Stimulated activated effector memory CD8-positive, alpha-beta T cell treated with anti-CD3 and anti-CD28 coated beads, Interleukin-12 subunit alpha, Interleukin-12 subunit beta, amount 100 ng/mL, for 72 hours (primary cell): ENCODE measurements around the gene MRPL18.
"Not testable (repeated sequence)": the region's sequence is repeated elsewhere in the genome, so short reads cannot be mapped to it uniquely, and the experiment has no call there.

Experiments
- ATAC-seq: fragments of 150-1000 bp; cut with Tn5 transposase; 2 replicates; pipeline ENCODE4 v1.10.0; 2021
- DNase-seq, 2 donors: peaks; one replicate each; pipeline ENCODE4 v3.0.0; 2021 to 2022; ENCODE audit warnings: low spot score in 2 of 2
- H3K27ac Mint-ChIP-seq: one replicate; pipeline ENCODE4 v1.8.0; 2022; ENCODE audit warnings: mild to moderate bottlenecking, mixed read lengths
- H3K36me3 Mint-ChIP-seq: one replicate; pipeline ENCODE4 v1.8.0; 2022; ENCODE audit warnings: mild to moderate bottlenecking, mixed read lengths
- H3K4me1 Mint-ChIP-seq: one replicate; pipeline ENCODE4 v1.8.0; 2022; ENCODE audit warnings: mixed read lengths
- H3K4me3 Mint-ChIP-seq: one replicate; pipeline ENCODE4 v1.8.0; 2022; ENCODE audit warnings: mild to moderate bottlenecking, mixed read lengths
- H3K9me3 Mint-ChIP-seq: one replicate; pipeline ENCODE4 v1.8.0; 2022; ENCODE audit warnings: mixed read lengths

The MRPL18 gene

GRCh38 chr6:159794976-159795375 lies 4.7 kb downstream of the MRPL18 start:
- not testable (repeated sequence) for H3K9me3 Mint-ChIP-seq

GRCh38 chr6:159797554-159797953 lies 7.3 kb downstream of the MRPL18 start:
- peaks cover 72% of the 10 kb centered on the region for H3K36me3 Mint-ChIP-seq
- H3K9me3 Mint-ChIP-seq: no peaks in the 10 kb centered on the region
- peaks cover 13% of the 10 kb centered on the region for H3K4me1 Mint-ChIP-seq
- ATAC-seq (peak; percentile 47), DNase-seq (no peak)
- peak overlapping the region; percentile 37 for H3K27ac Mint-ChIP-seq
- H3K4me3 Mint-ChIP-seq: no peak overlapping the region

More at GRCh38 chr6:159794976-159795375, 4.7 kb downstream of the MRPL18 start:
- not testable (repeated sequence) for H3K4me3 Mint-ChIP-seq, DNase-seq, H3K27ac Mint-ChIP-seq, ATAC-seq
- Mint-ChIP-seq H3K4me1 (peaks cover 34% of the 10 kb centered on the region), H3K36me3 (peaks cover 98% of the 10 kb centered on the region)

GRCh38 chr6:159800141-159800865 lies 10.0 kb downstream of the MRPL18 start, which contains the start of gene PNLDC1:
TSS of gene PNLDC1 (plus strand) at chr6:159800276. CDS start at chr6:159800308, 32 bp downstream.
- ATAC-seq (no peak), DNase-seq (no peak)
- Mint-ChIP-seq H3K4me1 (peaks cover 5% of the 10 kb centered on the region), H3K9me3 (no peaks in the 10 kb centered on the region), H3K27ac (no peak within 1 kb of the TSS), H3K36me3 (peaks cover 46% of the 10 kb centered on the region), H3K4me3 (no peak within 1 kb of the TSS)

GRCh38 chr6:159801935-159802334 lies 11.7 kb downstream of the MRPL18 start:
- ATAC-seq (no peak), DNase-seq (no peak)
- peaks cover 29% of the 10 kb centered on the region for H3K36me3 Mint-ChIP-seq
- H3K4me1 Mint-ChIP-seq: no peaks in the 10 kb centered on the region
- no peak overlapping the region for H3K4me3 Mint-ChIP-seq
- no peaks in the 10 kb centered on the region for H3K9me3 Mint-ChIP-seq
- no peak overlapping the region for H3K27ac Mint-ChIP-seq

- no peaks in the 10 kb centered on the region for H3K9me3 Mint-ChIP-seq
- H3K36me3 Mint-ChIP-seq: peaks cover 4% of the 10 kb centered on the region
- no peak overlapping the region for H3K4me3 Mint-ChIP-seq
- no peak overlapping the region for H3K27ac Mint-ChIP-seq
- DNase-seq (no peak), ATAC-seq (no peak)
- no peaks in the 10 kb centered on the region for H3K4me1 Mint-ChIP-seq
Observed at GRCh38 chr6:159804504-159804903, 14.2 kb downstream of the MRPL18 start.

- ATAC-seq: no peak
- Mint-ChIP-seq H3K4me1 (no peaks in the 10 kb centered on the region), H3K9me3 (no peaks in the 10 kb centered on the region), H3K4me3 (no peak overlapping the region), H3K36me3 (no peaks in the 10 kb centered on the region), H3K27ac (no peak overlapping the region)
- DNase-seq: no peak
Observed at GRCh38 chr6:159805440-159806020, 15.3 kb downstream of the MRPL18 start.

- H3K36me3 Mint-ChIP-seq: no peaks in the 10 kb centered on the region
- no peaks in the 10 kb centered on the region for H3K9me3 Mint-ChIP-seq
- no peak overlapping the region for H3K4me3 Mint-ChIP-seq
- ATAC-seq: no peak
- no peak for DNase-seq
- no peak overlapping the region for H3K27ac Mint-ChIP-seq
- no peaks in the 10 kb centered on the region for H3K4me1 Mint-ChIP-seq
Observed at GRCh38 chr6:159806021-159806458, 15.8 kb downstream of the MRPL18 start.

- H3K36me3 Mint-ChIP-seq: no peaks in the 10 kb centered on the region
- H3K4me3 Mint-ChIP-seq: no peak overlapping the region
- no peak for ATAC-seq
- no peak for DNase-seq
- H3K4me1 Mint-ChIP-seq: no peaks in the 10 kb centered on the region
- no peaks in the 10 kb centered on the region for H3K9me3 Mint-ChIP-seq
- H3K27ac Mint-ChIP-seq: no peak overlapping the region
Observed at GRCh38 chr6:159807150-159807858, 17.0 kb downstream of the MRPL18 start.

GRCh38 chr6:159808647-159809046 lies 18.4 kb downstream of the MRPL18 start:
- no peaks in the 10 kb centered on the region for H3K4me1 Mint-ChIP-seq
- H3K9me3 Mint-ChIP-seq: no peaks in the 10 kb centered on the region
- H3K36me3 Mint-ChIP-seq: no peaks in the 10 kb centered on the region
- DNase-seq (no peak), ATAC-seq (no peak)
- H3K27ac Mint-ChIP-seq: no peak overlapping the region
- no peak overlapping the region for H3K4me3 Mint-ChIP-seq

GRCh38 chr6:159809149-159809548 lies 18.9 kb downstream of the MRPL18 start:
- no peak for ATAC-seq
- H3K27ac Mint-ChIP-seq: no peak overlapping the region
- H3K4me3 Mint-ChIP-seq: no peak overlapping the region
- no peaks in the 10 kb centered on the region for H3K9me3 Mint-ChIP-seq
- DNase-seq: no peak
- no peaks in the 10 kb centered on the region for H3K4me1 Mint-ChIP-seq
- H3K36me3 Mint-ChIP-seq: no peaks in the 10 kb centered on the region

GRCh38 chr6:159813781-159814180 lies 23.5 kb downstream of the MRPL18 start:
- Mint-ChIP-seq H3K4me1 (no peaks in the 10 kb centered on the region), H3K4me3 (no peak overlapping the region), H3K27ac (no peak overlapping the region), H3K36me3 (no peaks in the 10 kb centered on the region), H3K9me3 (no peaks in the 10 kb centered on the region)
- ATAC-seq: no peak
- DNase-seq: no peak

- Mint-ChIP-seq H3K4me1 (peaks cover 13% of the 10 kb centered on the region), H3K4me3 (no peak overlapping the region), H3K27ac (peak overlapping the region; percentile 71), H3K9me3 (no peaks in the 10 kb centered on the region), H3K36me3 (peaks cover 5% of the 10 kb centered on the region)
- ATAC-seq (no peak), DNase-seq (no peak)
Observed at GRCh38 chr6:159815410-159815809, 25.1 kb downstream of the MRPL18 start.

GRCh38 chr6:159816775-159817174 lies 26.5 kb downstream of the MRPL18 start:
- not testable (repeated sequence) for H3K9me3 Mint-ChIP-seq, H3K4me3 Mint-ChIP-seq, H3K36me3 Mint-ChIP-seq, H3K27ac Mint-ChIP-seq, DNase-seq, ATAC-seq
- peaks cover 14% of the 10 kb centered on the region for H3K4me1 Mint-ChIP-seq

GRCh38 chr6:159817951-159818739 lies 27.9 kb downstream of the MRPL18 start:
- no peak overlapping the region for H3K27ac Mint-ChIP-seq
- no peak for ATAC-seq
- DNase-seq: no peak
- H3K9me3 Mint-ChIP-seq: no peaks in the 10 kb centered on the region
- H3K4me1 Mint-ChIP-seq: peaks cover 14% of the 10 kb centered on the region
- no peak overlapping the region for H3K4me3 Mint-ChIP-seq
- peaks cover 5% of the 10 kb centered on the region for H3K36me3 Mint-ChIP-seq

GRCh38 chr6:159819098-159819497 lies 28.8 kb downstream of the MRPL18 start:
- Mint-ChIP-seq H3K4me1 (peaks cover 14% of the 10 kb centered on the region), H3K27ac (peak overlapping the region; percentile 87), H3K36me3 (peaks cover 5% of the 10 kb centered on the region), H3K4me3 (peak overlapping the region; percentile 60), H3K9me3 (no peaks in the 10 kb centered on the region)
- DNase-seq (no peak), ATAC-seq (no peak)
